PC-3 (cell line): ENCODE results near the gene PIP5K1C.

Experiments
- CTCF ChIP-seq: fragments of 300-600 bp; sonication (generic); conservative IDR thresholded peaks from 2 replicates; pipeline ENCODE4 v1.5.1; 2017; ENCODE audit warnings: antibody characterized with exemption, low read depth, mild to moderate bottlenecking, low read length
- EZH2 ChIP-seq: fragments of 300-600 bp; sonication (generic); IDR thresholded peaks from one replicate; pipeline ENCODE4 v1.6.1; 2017; ENCODE audit warnings: antibody characterized with exemption, mild to moderate bottlenecking, low read length; ENCODE audit not compliant: unreplicated experiment
- EZH2phosphoT487 ChIP-seq: fragments of 300-600 bp; sonication (generic); IDR thresholded peaks from 2 replicates; pipeline ENCODE4 v1.6.1; 2018; ENCODE audit warnings: mild to moderate bottlenecking, antibody characterized with exemption, low read length, borderline replicate concordance

GRCh38 chr19:3712663-3713611 is 12.7 kb upstream of the PIP5K1C start:
- TF ChIP-seq CTCF (no peak), EZH2phosphoT487 (no peak), EZH2 (no peak)
